Activated naive CD4-positive, alpha-beta T cell treated with anti-CD3 and anti-CD28 coated beads for 36 hours (primary cell): ENCODE data around the gene MAPK6. TPM values are rescaled to one million over a fixed set of nuclear protein-coding genes. Genes with fewer than 3 reads are reported as not detected.
"Not testable (repeated sequence)": the region's sequence is repeated elsewhere in the genome, so short reads cannot be mapped to it uniquely, and the experiment has no call there.

Source experiments
- CTCF ChIA-PET: fragments of 350-600 bp; sonication (Branson Sonifier 250); formaldehyde crosslinking; loops from one replicate; lab custom pipeline; 2021; ENCODE audit warnings: antibody characterized with exemption; lab: Charles Lee
- DNase-seq: peaks from one replicate; pipeline ENCODE4 v3.0.0-alpha.2; 2020
- H3K27ac Mint-ChIP-seq: one replicate; pipeline ENCODE4 v1.8.0; 2021; ENCODE audit warnings: mild to moderate bottlenecking, mixed read lengths
- H3K27me3 Mint-ChIP-seq: one replicate; pipeline ENCODE4 v1.8.0; 2021; ENCODE audit warnings: low read depth, mixed read lengths
- H3K36me3 Mint-ChIP-seq: one replicate; pipeline ENCODE4 v1.8.0; 2021; ENCODE audit warnings: low read depth, mixed read lengths
- H3K4me1 Mint-ChIP-seq: one replicate; pipeline ENCODE4 v1.8.0; 2021; ENCODE audit warnings: low read depth, mixed read lengths
- H3K4me3 Mint-ChIP-seq: one replicate; pipeline ENCODE4 v1.8.0; 2021; ENCODE audit warnings: mild to moderate bottlenecking, moderate library complexity, mixed read lengths
- H3K9me3 Mint-ChIP-seq: one replicate; pipeline ENCODE4 v1.8.0; 2021; ENCODE audit warnings: mixed read lengths
- intact Hi-C: fragments of 100-400 bp; cut with micrococcal nuclease; formaldehyde crosslinking; loops from one replicate; pipeline ENCODE4 v1.15.1; 2023
- total RNA-seq, 2 experiments: library from RNA; stranded (reverse); gene quantifications; one replicate each; pipeline ENCODE4 v1.2.3, GENCODE V29; 2021

The MAPK6 gene
- total RNA-seq, 2 experiments from 2014 or later = 16.7 to 17.2 TPM

GRCh38 chr15:52002351-52002750 lies 16.7 kb upstream of the MAPK6 start:
- H3K27me3 Mint-ChIP-seq = peaks cover 6% of the 10 kb centered on the region
- H3K36me3 Mint-ChIP-seq = peaks cover 1% of the 10 kb centered on the region
- H3K9me3 Mint-ChIP-seq = peaks cover 1% of the 10 kb centered on the region
- DNase-seq = no peak
- no peak overlapping the region for H3K4me3 Mint-ChIP-seq
- peaks cover 28% of the 10 kb centered on the region for H3K4me1 Mint-ChIP-seq
- H3K27ac Mint-ChIP-seq = no peak overlapping the region
- intact Hi-C loops = no loop called here
- CTCF ChIA-PET = interaction anchor here (0.6 kb wide), 1 partner anchor 10 kb away, joined by 3 read pairs; no protein-coding TSS in a partner anchor

- H3K9me3 Mint-ChIP-seq, H3K27me3 Mint-ChIP-seq, H3K4me3 Mint-ChIP-seq, H3K27ac Mint-ChIP-seq, H3K36me3 Mint-ChIP-seq, intact Hi-C loops, DNase-seq: not testable (repeated sequence)
- H3K4me1 Mint-ChIP-seq = peaks cover 33% of the 10 kb centered on the region
- CTCF ChIA-PET = interaction anchor here (0.6 to 1.2 kb wide), 2 partner anchors 11 to 75 kb away, joined by 3 read pairs; no protein-coding TSS in a partner anchor
Measured at GRCh38 chr15:52003089-52003488, 15.9 kb upstream of the MAPK6 start.

- DNase-seq = no peak
- intact Hi-C loops = no loop called here
- peaks cover 1% of the 10 kb centered on the region for H3K9me3 Mint-ChIP-seq
- CTCF ChIA-PET = interaction anchor here (1.2 kb wide), 1 partner anchor 75 kb away, joined by 3 read pairs; no protein-coding TSS in a partner anchor
- no peak overlapping the region for H3K27ac Mint-ChIP-seq
- no peak overlapping the region for H3K4me3 Mint-ChIP-seq
- peaks cover 39% of the 10 kb centered on the region for H3K4me1 Mint-ChIP-seq
- H3K27me3 Mint-ChIP-seq = peaks cover 6% of the 10 kb centered on the region
- peaks cover 1% of the 10 kb centered on the region for H3K36me3 Mint-ChIP-seq
Measured at GRCh38 chr15:52003710-52004109, 15.3 kb upstream of the MAPK6 start.

- intact Hi-C loops = loop anchor here (5.0 kb wide), 2 partner anchors 173 to 217 kb away; no protein-coding TSS in a partner anchor
- peaks cover 44% of the 10 kb centered on the region for H3K4me1 Mint-ChIP-seq
Measured at GRCh38 chr15:52004806-52005205, 14.2 kb upstream of the MAPK6 start.

GRCh38 chr15:52005748-52006701 lies 13.0 kb upstream of the MAPK6 start:
- DNase-seq = peak; percentile 58
- Mint-ChIP-seq H3K9me3 (peaks cover 1% of the 10 kb centered on the region), H3K27ac (peak overlapping the region; percentile 30)

More at GRCh38 chr15:52004806-52005205, 14.2 kb upstream of the MAPK6 start:
- H3K36me3 Mint-ChIP-seq = peaks cover 1% of the 10 kb centered on the region
- no peak for DNase-seq
- peaks cover 1% of the 10 kb centered on the region for H3K9me3 Mint-ChIP-seq
- no peak overlapping the region for H3K27ac Mint-ChIP-seq
- CTCF ChIA-PET = interaction anchor here (1.0 kb wide), 1 partner anchor 13 kb away, joined by 3 read pairs; no protein-coding TSS in a partner anchor
- no peak overlapping the region for H3K4me3 Mint-ChIP-seq
- H3K27me3 Mint-ChIP-seq = peaks cover 6% of the 10 kb centered on the region

GRCh38 chr15:52006702-52007340 lies 12.2 kb upstream of the MAPK6 start:
- intact Hi-C loops = loop anchor here (1.0 to 5.0 kb wide), 8 partner anchors 7 to 552 kb away; partner anchors contain the start of gene LEO1
- H3K27ac Mint-ChIP-seq = no peak overlapping the region
- peaks cover 54% of the 10 kb centered on the region for H3K4me1 Mint-ChIP-seq
- CTCF ChIA-PET = interaction anchor here (0.6 to 2.0 kb wide), 3 partner anchors 45 to 164 kb away, joined by 4 to 10 read pairs (median 5); no protein-coding TSS in a partner anchor
- H3K9me3 Mint-ChIP-seq = peaks cover 1% of the 10 kb centered on the region
- peaks cover 6% of the 10 kb centered on the region for H3K27me3 Mint-ChIP-seq
- no peak for DNase-seq
- H3K4me3 Mint-ChIP-seq = no peak overlapping the region
- H3K36me3 Mint-ChIP-seq = peaks cover 1% of the 10 kb centered on the region

More at GRCh38 chr15:52005748-52006701, 13.0 kb upstream of the MAPK6 start:
- Mint-ChIP-seq H3K4me1 (peaks cover 50% of the 10 kb centered on the region), H3K4me3 (no peak overlapping the region), H3K36me3 (peaks cover 1% of the 10 kb centered on the region), H3K27me3 (peaks cover 6% of the 10 kb centered on the region)
- CTCF ChIA-PET = interaction anchor here (0.6 to 2.0 kb wide), 3 partner anchors 34 to 72 kb away, joined by 4 to 10 read pairs (median 5); no protein-coding TSS in a partner anchor
- intact Hi-C loops = loop anchor here (1.0 to 5.0 kb wide), 8 partner anchors 8 to 553 kb away; partner anchors contain the start of gene LEO1

GRCh38 chr15:52008359-52008697 lies 10.7 kb upstream of the MAPK6 start:
- H3K4me1 Mint-ChIP-seq = peaks cover 61% of the 10 kb centered on the region
- CTCF ChIA-PET = interaction anchor here (0.6 kb wide), 2 partner anchors 66 to 130 kb away, joined by 3 read pairs; no protein-coding TSS in a partner anchor
- no peak overlapping the region for H3K4me3 Mint-ChIP-seq
- no peaks in the 10 kb centered on the region for H3K9me3 Mint-ChIP-seq
- peaks cover 4% of the 10 kb centered on the region for H3K27me3 Mint-ChIP-seq
- H3K27ac Mint-ChIP-seq = no peak overlapping the region
- peak; percentile 18 for DNase-seq
- intact Hi-C loops = loop anchor here (1.0 to 5.0 kb wide), 4 partner anchors 170 to 272 kb away; no protein-coding TSS in a partner anchor
- H3K36me3 Mint-ChIP-seq = no peaks in the 10 kb centered on the region

- CTCF ChIA-PET = interaction anchor here (0.6 to 1.6 kb wide), 3 partner anchors 66 to 130 kb away, joined by 3 read pairs; no protein-coding TSS in a partner anchor
- intact Hi-C loops = loop anchor here (1.0 to 5.0 kb wide), 4 partner anchors 170 to 273 kb away; no protein-coding TSS in a partner anchor
- no peaks in the 10 kb centered on the region for H3K9me3 Mint-ChIP-seq
- no peak overlapping the region for H3K4me3 Mint-ChIP-seq
- H3K36me3 Mint-ChIP-seq = no peaks in the 10 kb centered on the region
- H3K4me1 Mint-ChIP-seq = peaks cover 63% of the 10 kb centered on the region
- peaks cover 4% of the 10 kb centered on the region for H3K27me3 Mint-ChIP-seq
- DNase-seq = no peak
- H3K27ac Mint-ChIP-seq = no peak overlapping the region
Measured at GRCh38 chr15:52008698-52009434, 10.2 kb upstream of the MAPK6 start.

- CTCF ChIA-PET = interaction anchor here (1.0 kb wide), 1 partner anchor 216 kb away, joined by 3 read pairs; no protein-coding TSS in a partner anchor
- peaks cover 57% of the 10 kb centered on the region for H3K4me1 Mint-ChIP-seq
Measured at GRCh38 chr15:52010633-52011595, 8.1 kb upstream of the MAPK6 start.

GRCh38 chr15:52011711-52012144 lies 7.3 kb upstream of the MAPK6 start:
- no peak for DNase-seq
- H3K9me3 Mint-ChIP-seq = no peaks in the 10 kb centered on the region
- H3K4me1 Mint-ChIP-seq = peaks cover 48% of the 10 kb centered on the region
- H3K36me3 Mint-ChIP-seq = no peaks in the 10 kb centered on the region
- H3K4me3 Mint-ChIP-seq = no peak overlapping the region
- CTCF ChIA-PET = no interaction called here
- intact Hi-C loops = loop anchor here (5.0 to 10.0 kb wide), 2 partner anchors 149 to 1877 kb away; no protein-coding TSS in a partner anchor
- no peak overlapping the region for H3K27ac Mint-ChIP-seq
- H3K27me3 Mint-ChIP-seq = no peaks in the 10 kb centered on the region

More at GRCh38 chr15:52010633-52011595, 8.1 kb upstream of the MAPK6 start:
- intact Hi-C loops = loop anchor here (5.0 to 10.0 kb wide), 2 partner anchors 149 to 1876 kb away; no protein-coding TSS in a partner anchor
- peak; percentile 85 for DNase-seq
- Mint-ChIP-seq H3K27ac (no peak overlapping the region), H3K4me3 (no peak overlapping the region), H3K9me3 (no peaks in the 10 kb centered on the region), H3K27me3 (no peaks in the 10 kb centered on the region), H3K36me3 (no peaks in the 10 kb centered on the region)
